Activated naive CD8-positive, alpha-beta T cell treated with anti-CD3 and anti-CD28 coated beads, Interleukin-2, amount 10 ng/mL, durations not matched to agents 7 days and 5 days (primary cell): Measurements from ENCODE around the gene POLH. TPM values are rescaled to one million over a fixed set of nuclear protein-coding genes. Genes with fewer than 3 reads are reported as not detected.
"Not testable (repeated sequence)": the region's sequence is repeated elsewhere in the genome, so short reads cannot be mapped to it uniquely, and the experiment has no call there.

Source experiments
- ATAC-seq: fragments of 150-1000 bp; cut with Tn5 transposase; one replicate; pipeline ENCODE4 v1.10.0; 2021; ENCODE audit warnings: low read depth, moderate library complexity
- POLR2A ChIA-PET: fragments of 350-600 bp; sonication (Branson Sonifier 250); formaldehyde crosslinking; loops from one replicate; lab custom pipeline; 2021; ENCODE audit warnings: antibody characterized with exemption; lab: Charles Lee
- DNase-seq: peaks from one replicate; pipeline ENCODE4 v3.0.0; 2021
- H3K27ac Mint-ChIP-seq: one replicate; pipeline ENCODE4 v1.8.0; 2022; ENCODE audit warnings: mild to moderate bottlenecking, mixed read lengths
- H3K27me3 Mint-ChIP-seq: one replicate; pipeline ENCODE4 v1.8.0; 2022; ENCODE audit warnings: mild to moderate bottlenecking, moderate library complexity, mixed read lengths
- H3K36me3 Mint-ChIP-seq: one replicate; pipeline ENCODE4 v1.8.0; 2021; ENCODE audit warnings: mild to moderate bottlenecking, mixed read lengths
- H3K4me1 Mint-ChIP-seq: one replicate; pipeline ENCODE4 v1.8.0; 2021; ENCODE audit warnings: mixed read lengths
- H3K4me3 Mint-ChIP-seq: one replicate; pipeline ENCODE4 v1.8.0; 2022; ENCODE audit warnings: mild to moderate bottlenecking, moderate library complexity, mixed read lengths
- H3K9me3 Mint-ChIP-seq: one replicate; pipeline ENCODE4 v1.8.0; 2021; ENCODE audit warnings: mixed read lengths
- total RNA-seq, 2 experiments: library from RNA; stranded (reverse); gene quantifications; one replicate each; pipeline ENCODE4 v1.2.3, GENCODE V29; 2021

The POLH gene
- total RNA-seq, 2 experiments from 2014 or later, result 57.3 to 62.0 TPM

DNA sequence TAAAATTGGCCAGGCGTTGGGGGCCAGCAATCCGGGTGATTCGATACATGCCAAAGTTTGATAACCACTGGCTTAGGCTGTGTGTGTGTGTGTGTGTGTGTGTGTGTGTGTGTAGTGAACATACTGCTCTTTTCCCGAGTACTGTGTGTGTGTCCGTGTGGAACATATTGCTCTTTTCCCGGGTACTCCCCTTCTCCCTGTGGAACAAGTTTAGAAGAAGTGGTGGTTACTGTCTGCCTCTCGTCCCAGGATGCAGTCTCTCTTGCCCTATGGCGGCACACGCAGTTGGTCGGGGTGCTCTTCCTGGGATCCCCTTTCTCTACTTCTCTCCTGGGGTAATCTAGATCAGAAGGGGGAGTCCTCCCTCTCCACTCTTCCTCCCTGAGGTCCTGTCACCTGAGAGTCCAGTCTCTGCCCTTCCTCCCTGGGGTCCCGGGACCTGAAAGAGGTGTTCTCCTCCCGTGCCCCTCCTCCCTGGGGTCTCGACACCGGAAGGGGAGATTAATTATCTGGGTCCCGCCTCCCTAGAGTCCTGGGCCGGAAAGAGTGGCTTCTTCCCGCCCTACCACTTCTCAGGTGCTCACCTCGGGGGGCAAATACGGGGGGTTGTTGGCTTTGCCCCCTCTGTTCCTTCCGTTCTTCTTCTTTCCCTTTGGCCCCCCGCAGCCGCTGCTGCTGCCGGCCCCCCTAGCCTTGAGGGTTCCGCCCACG is 52.6 kb downstream of the POLH start:
- no peaks in the 10 kb centered on the region for H3K27me3 Mint-ChIP-seq
- H3K4me3 Mint-ChIP-seq, result peak overlapping the region; percentile 100
- peak overlapping the region; percentile 95 for H3K27ac Mint-ChIP-seq
- ATAC-seq, result peak; percentile 39
- H3K36me3 Mint-ChIP-seq, result peaks cover 25% of the 10 kb centered on the region
- H3K9me3 Mint-ChIP-seq, result no peaks in the 10 kb centered on the region
- POLR2A ChIA-PET, result interaction anchor here (0.6 to 2.3 kb wide), 14 partner anchors 8 to 699 kb away, joined by 3 to 32 read pairs (median 8); partner anchors contain the start of genes CNPY3, HSP90AB1, MAD2L1BP and POLH
- DNase-seq, result peak; percentile 69
- H3K4me1 Mint-ChIP-seq, result peaks cover 33% of the 10 kb centered on the region

DNA sequence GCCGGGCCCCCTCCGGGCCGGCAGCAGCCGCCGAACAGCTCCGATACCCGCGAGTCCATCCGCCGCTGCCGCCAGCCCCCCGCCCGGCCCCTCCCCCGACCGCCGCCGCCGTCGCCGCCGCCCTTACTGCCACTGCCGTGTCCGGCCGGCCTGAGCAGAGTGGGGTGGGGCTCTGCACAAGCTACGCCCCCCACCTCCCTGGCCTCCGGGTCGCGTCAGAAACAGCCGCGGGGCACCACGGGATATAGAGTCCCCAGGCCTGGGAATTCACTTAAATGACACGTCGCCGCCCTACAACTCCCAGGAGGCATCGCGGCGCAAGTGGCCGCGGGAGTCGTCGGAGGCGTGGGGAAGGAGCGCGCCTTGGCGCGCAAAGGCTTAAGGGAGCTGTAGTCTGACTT is 53.1 kb downstream of the POLH start, which contains the start of gene GTPBP2:
Gene GTPBP2, minus strand, starts transcription at position 161 of the 401 bp plus-strand sequence. Its CDS starts 102 bp downstream, at position 59.
- Mint-ChIP-seq H3K36me3 (peaks cover 26% of the 10 kb centered on the region), H3K27ac (peak within 1 kb of the TSS; percentile 95), H3K4me3 (peak within 1 kb of the TSS; percentile 100), H3K9me3 (no peaks in the 10 kb centered on the region), H3K27me3 (no peaks in the 10 kb centered on the region), H3K4me1 (peaks cover 34% of the 10 kb centered on the region)
- DNase-seq (peak; percentile 93), ATAC-seq (peak; percentile 83)
- POLR2A ChIA-PET, result interaction anchor here (0.6 to 2.3 kb wide), 33 partner anchors 9 to 847 kb away, joined by 3 to 32 read pairs (median 4); partner anchors contain the start of genes BICRAL, CNPY3, HSP90AB1 and POLH

DNA sequence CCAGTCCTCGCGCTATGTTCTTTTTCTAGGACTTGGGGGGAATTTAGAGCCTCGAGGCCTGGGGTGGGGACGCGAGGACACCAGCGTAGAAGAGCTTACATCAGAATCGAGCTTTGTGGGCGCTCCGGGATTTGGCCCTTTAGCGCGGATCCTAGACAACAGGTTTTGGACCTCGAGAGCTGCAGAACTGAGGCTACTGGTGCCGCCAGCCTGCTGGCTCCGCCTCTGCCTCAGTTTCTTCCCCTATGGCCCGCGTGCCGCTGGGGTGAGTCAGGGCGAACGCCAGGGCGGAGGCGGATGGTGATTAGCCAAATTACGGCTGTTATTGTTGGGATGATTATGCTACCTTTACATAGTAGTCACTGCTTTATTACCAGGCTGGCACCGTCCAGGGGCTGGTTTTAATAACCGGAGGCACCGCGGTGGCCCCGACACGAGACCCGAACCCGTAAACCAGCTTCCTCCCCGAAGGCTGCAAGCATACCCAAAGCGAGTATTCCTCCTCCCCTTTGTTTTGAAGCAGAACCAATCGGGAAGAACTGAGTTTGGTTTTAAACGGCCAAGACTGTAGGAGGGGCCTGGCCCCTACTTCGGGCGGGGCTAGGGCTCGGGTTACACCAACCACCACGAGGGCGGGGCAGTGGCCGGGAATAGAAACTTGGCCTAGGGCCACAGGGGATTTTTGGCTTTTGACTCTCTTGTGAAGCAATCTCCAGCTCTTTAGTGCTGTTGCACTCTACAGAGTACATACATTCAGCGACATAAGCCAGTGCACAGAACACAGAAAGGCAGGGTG is 53.7 kb downstream of the POLH start:
- POLR2A ChIA-PET, result interaction anchor here (0.6 to 2.3 kb wide), 38 partner anchors 9 to 1580 kb away, joined by 3 to 32 read pairs (median 4); partner anchors contain the start of genes BICRAL, CNPY3, HSP90AB1 and KLC4
- peak; percentile 73 for ATAC-seq

DNA sequence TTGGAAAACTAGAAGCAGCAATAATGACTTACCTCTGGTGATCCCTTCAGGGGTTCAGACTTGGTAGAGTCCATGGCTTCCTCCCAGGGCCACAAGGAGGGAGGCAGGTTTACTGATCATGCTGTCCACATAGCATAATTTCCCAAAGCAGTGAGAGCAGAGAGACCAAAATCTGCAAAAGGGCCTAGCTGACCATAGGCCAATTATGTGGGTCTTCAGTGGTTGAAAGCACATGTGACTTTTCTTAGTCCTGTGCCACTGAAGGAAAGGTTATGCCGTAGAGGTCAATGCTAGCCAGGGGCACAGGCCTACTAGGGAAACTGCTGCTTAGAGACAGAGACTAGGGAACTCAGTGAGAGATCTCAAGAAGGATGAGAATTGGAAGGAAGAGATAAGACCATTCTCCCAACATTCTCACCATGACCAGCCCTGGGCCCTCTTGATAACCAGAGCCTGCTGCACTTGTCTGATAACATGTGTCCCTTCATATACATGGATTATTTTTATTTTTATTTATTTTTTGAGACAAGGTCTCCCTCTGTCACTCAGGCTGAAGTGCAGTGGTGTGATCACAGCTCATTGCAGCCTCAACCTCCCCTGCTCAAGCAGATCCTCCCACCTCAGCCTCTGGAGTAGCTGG is 55.1 kb downstream of the POLH start:
- POLR2A ChIA-PET, result interaction anchor here (2.2 to 2.3 kb wide), 2 partner anchors 36 to 56 kb away, joined by 9 to 24 read pairs; partner anchors contain the start of genes POLH and XPO5
- H3K27me3 Mint-ChIP-seq, result no peaks in the 10 kb centered on the region
- H3K36me3 Mint-ChIP-seq, result peaks cover 27% of the 10 kb centered on the region
- H3K9me3 Mint-ChIP-seq, result no peaks in the 10 kb centered on the region
- DNase-seq (no peak), ATAC-seq (no peak)
- H3K4me1 Mint-ChIP-seq, result peaks cover 39% of the 10 kb centered on the region
- H3K27ac Mint-ChIP-seq, result peak overlapping the region; percentile 95
- peak overlapping the region; percentile 62 for H3K4me3 Mint-ChIP-seq

More for the DNA sequence above, 53.7 kb downstream of the POLH start:
- H3K27me3 Mint-ChIP-seq, result no peaks in the 10 kb centered on the region
- H3K27ac Mint-ChIP-seq, result peak overlapping the region; percentile 95
- DNase-seq, result peak; percentile 89
- no peaks in the 10 kb centered on the region for H3K9me3 Mint-ChIP-seq
- H3K4me1 Mint-ChIP-seq, result peaks cover 34% of the 10 kb centered on the region
- peak overlapping the region; percentile 100 for H3K4me3 Mint-ChIP-seq
- peaks cover 24% of the 10 kb centered on the region for H3K36me3 Mint-ChIP-seq

DNA sequence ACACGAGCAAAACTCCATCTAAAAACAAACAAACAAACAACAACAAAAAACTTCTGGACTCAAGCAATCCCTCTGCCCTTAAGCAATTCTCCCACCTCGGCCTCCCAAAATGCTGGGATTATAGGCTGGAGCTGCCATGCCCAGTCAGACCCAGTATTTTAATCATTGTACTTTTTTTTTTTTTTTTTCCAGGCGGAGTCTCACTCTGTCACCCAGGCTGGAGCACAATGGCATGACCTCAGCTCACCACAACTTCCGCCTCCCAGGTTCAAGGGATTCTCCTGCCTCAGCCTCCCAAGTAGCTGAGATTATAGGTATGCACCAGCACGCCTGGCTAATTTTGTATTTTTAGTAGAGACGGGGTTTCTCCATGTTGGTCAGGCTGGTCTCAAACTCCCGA is 57.0 kb downstream of the POLH start:
- H3K27me3 Mint-ChIP-seq, H3K9me3 Mint-ChIP-seq, DNase-seq, H3K4me3 Mint-ChIP-seq, H3K27ac Mint-ChIP-seq, ATAC-seq: not testable (repeated sequence)
- Mint-ChIP-seq H3K36me3 (peaks cover 16% of the 10 kb centered on the region), H3K4me1 (peaks cover 35% of the 10 kb centered on the region)
- POLR2A ChIA-PET, result interaction anchor here (0.7 kb wide), 1 partner anchor 164 kb away, joined by 4 read pairs; no protein-coding TSS in a partner anchor

DNA sequence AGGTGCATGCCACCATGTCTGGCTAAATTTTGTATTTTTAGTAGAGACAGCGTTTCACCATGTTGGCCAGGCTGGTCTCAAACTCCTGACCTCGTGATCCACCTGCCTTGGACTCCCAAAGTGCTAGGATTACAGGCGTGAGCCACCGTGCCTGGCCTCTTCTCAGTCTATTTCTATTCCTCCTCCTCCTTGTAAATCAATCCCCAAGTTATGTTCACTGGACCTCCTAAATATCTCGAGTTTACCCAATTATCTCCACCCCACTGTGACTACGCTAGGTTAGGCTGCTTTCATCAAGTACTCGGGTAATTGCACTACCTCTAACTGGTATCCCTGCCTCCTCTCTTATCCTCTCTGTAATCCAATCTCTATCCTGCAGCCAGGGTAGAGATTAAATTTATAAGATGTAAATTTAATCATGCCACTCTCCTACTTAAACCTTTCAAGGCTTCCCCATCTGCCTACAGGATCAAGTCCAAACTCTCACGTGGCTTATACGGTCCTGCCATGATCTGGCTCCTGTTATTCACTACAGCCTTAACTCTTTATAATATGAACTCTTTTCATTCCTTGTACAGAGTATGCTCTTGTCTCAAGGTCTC is 58.8 kb downstream of the POLH start:
- H3K4me3 Mint-ChIP-seq, result peak overlapping the region; percentile 98
- H3K4me1 Mint-ChIP-seq, result peaks cover 41% of the 10 kb centered on the region
- POLR2A ChIA-PET, result interaction anchor here (0.6 to 2.4 kb wide), 8 partner anchors 10 to 366 kb away, joined by 3 to 14 read pairs (median 5); partner anchors contain the start of genes POLH, RSPH9, VEGFA and XPO5
- H3K36me3 Mint-ChIP-seq, result peaks cover 22% of the 10 kb centered on the region
- no peaks in the 10 kb centered on the region for H3K27me3 Mint-ChIP-seq
- no peaks in the 10 kb centered on the region for H3K9me3 Mint-ChIP-seq
- no peak for ATAC-seq
- no peak for DNase-seq
- H3K27ac Mint-ChIP-seq, result peak overlapping the region; percentile 96

DNA sequence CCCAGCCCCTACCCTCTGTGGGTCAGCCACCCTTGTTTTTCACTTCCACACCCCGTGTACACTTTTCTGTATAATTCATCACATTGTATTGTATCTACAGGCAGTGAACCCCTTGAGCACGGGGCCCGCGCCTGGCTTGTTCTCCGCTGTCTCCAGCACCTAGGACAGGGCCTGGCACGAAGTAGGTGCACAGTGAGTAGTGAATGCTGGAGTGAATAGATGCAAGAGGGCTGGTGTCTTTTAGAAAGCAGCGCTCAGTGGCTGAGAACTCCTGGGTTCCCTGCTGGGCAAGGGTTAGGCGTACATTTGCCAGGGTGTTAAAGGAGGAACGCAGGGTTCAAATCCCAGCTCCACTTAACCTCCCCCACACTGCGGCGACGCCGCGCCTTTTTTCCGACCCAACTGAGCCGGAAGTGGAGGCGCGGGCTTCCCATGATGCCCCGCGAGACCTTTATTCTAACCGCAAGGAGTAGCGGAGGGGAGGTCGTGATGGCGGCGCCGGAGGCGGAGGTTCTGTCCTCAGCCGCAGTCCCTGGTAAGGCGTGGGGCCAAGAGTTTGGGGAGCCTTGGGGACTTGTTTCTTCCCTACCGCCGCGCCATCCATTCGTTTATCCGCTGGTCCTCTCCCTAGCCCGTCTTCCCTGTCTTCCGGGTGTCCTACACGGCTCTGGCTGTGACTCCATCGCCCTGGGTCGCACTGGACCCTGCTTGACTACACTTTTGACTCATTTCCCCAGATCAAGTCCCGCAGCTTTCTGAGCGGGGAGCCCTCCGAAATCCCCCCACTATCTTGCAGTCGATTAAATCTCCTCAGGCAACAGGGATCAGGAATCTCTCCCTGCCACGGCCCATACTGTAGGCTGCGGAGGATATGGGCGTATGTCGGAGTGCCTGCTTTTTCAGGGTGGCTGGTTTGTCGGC is 59.7 kb downstream of the POLH start, which contains the start of gene MAD2L1BP:
Gene MAD2L1BP, plus strand, starts transcription at position 454 of the 921 bp plus-strand sequence. Its CDS starts 36 bp downstream, at position 490.
- peak; percentile 93 for DNase-seq
- Mint-ChIP-seq H3K4me1 (peaks cover 43% of the 10 kb centered on the region), H3K4me3 (peak within 1 kb of the TSS; percentile 98), H3K27ac (peak within 1 kb of the TSS; percentile 96), H3K9me3 (no peaks in the 10 kb centered on the region), H3K36me3 (peaks cover 28% of the 10 kb centered on the region), H3K27me3 (no peaks in the 10 kb centered on the region)
- peak; percentile 82 for ATAC-seq
- POLR2A ChIA-PET, result interaction anchor here (0.6 to 2.4 kb wide), 13 partner anchors 8 to 135 kb away, joined by 3 to 14 read pairs (median 5); partner anchors contain the start of genes MRPS18A, POLH, RSPH9 and VEGFA

DNA sequence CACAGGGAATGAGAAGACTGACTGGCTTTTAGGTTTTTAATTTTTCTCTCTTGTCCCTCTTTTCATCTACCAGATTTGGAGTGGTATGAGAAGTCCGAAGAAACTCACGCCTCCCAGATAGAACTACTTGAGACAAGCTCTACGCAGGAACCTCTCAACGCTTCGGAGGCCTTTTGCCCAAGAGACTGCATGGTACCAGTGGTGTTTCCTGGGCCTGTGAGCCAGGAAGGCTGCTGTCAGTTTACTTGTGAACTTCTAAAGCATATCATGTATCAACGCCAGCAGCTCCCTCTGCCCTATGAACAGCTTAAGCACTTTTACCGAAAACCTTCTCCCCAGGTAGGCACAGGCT is 60.3 kb downstream of the POLH start:
- Mint-ChIP-seq H3K27ac (peak overlapping the region; percentile 96), H3K27me3 (no peaks in the 10 kb centered on the region), H3K4me3 (peak overlapping the region; percentile 98), H3K36me3 (peaks cover 30% of the 10 kb centered on the region), H3K4me1 (peaks cover 40% of the 10 kb centered on the region), H3K9me3 (no peaks in the 10 kb centered on the region)
- DNase-seq (peak; percentile 39), ATAC-seq (peak; percentile 15)
- POLR2A ChIA-PET, result interaction anchor here (0.8 to 2.4 kb wide), 10 partner anchors 9 to 134 kb away, joined by 3 to 14 read pairs (median 5); partner anchors contain the start of genes MRPS18A, POLH, RSPH9 and VEGFA

DNA sequence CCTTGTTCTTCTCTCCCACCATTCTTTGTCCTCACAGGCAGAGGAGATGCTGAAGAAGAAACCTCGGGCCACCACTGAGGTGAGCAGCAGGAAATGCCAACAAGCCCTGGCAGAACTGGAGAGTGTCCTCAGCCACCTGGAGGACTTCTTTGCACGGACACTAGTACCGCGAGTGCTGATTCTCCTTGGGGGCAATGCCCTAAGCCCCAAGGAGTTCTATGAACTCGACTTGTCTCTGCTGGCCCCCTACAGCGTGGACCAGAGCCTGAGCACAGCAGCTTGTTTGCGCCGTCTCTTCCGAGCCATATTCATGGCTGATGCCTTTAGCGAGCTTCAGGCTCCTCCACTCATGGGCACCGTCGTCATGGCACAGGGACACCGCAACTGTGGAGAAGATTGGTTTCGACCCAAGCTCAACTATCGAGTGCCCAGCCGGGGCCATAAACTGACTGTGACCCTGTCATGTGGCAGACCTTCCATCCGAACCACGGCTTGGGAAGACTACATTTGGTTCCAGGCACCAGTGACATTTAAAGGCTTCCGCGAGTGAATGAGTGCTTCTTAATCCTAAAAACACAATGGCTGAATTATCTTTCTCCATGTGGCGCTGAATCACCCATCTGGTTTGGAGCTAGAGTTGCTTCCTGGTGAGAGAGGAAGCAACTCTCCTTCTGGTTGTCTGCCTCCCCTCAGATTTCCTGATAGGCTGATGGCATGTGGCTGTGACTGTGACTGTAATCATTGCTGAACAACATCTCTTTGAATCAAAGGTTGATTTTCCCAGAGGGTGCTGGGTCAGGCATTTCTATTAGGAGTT is 64.2 kb downstream of the POLH start:
- H3K36me3 Mint-ChIP-seq, result peaks cover 29% of the 10 kb centered on the region
- DNase-seq (no peak), ATAC-seq (no peak)
- H3K27me3 Mint-ChIP-seq, result no peaks in the 10 kb centered on the region
- POLR2A ChIA-PET, result interaction anchor here (0.7 to 2.6 kb wide), 2 partner anchors 10 to 53 kb away, joined by 5 to 13 read pairs; partner anchors contain the start of gene GTPBP2
- no peak overlapping the region for H3K27ac Mint-ChIP-seq
- H3K9me3 Mint-ChIP-seq, result no peaks in the 10 kb centered on the region
- H3K4me3 Mint-ChIP-seq, result no peak overlapping the region
- peaks cover 40% of the 10 kb centered on the region for H3K4me1 Mint-ChIP-seq

DNA sequence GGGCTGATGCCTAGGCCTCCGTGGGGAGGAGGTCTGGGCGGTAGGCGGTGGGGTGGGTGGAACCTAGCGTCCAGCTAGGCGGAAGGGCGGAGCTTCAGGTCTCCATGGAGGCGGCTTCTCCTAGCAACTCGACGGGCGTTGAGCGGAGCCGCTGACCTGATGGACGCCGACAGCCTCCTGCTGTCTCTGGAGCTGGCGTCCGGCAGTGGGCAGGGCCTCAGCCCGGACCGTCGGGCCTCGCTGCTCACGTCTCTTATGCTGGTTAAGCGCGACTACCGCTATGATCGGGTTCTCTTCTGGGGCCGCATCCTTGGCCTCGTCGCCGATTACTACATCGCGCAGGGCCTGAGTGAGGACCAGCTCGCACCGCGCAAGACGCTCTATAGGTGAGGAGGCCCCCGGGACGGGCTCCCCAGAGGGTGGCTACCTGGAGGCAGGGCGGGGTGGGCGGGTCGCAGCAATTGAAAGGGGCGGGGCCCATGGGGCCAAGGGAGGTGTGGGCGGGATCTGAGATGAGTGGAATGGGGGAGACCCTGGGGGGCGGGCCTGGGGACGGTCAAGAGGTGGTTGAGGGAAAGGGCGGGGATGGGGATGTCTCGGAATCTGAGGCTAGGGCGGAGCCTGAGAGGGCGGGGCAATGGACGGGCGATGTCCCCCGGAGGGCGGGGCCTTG is 69.1 kb downstream of the POLH start, which contains the start of gene RSPH9:
Gene RSPH9, plus strand, starts transcription at position 97 of the 673 bp plus-strand sequence. Its CDS starts 63 bp downstream, at position 160.
- peak; percentile 84 for ATAC-seq
- Mint-ChIP-seq H3K4me1 (peaks cover 17% of the 10 kb centered on the region), H3K9me3 (no peaks in the 10 kb centered on the region), H3K4me3 (peak within 1 kb of the TSS; percentile 86), H3K27me3 (peaks cover 2% of the 10 kb centered on the region), H3K27ac (peak within 1 kb of the TSS; percentile 74), H3K36me3 (peaks cover 22% of the 10 kb centered on the region)
- POLR2A ChIA-PET, result interaction anchor here (0.5 to 1.7 kb wide), 5 partner anchors 9 to 651 kb away, joined by 3 to 14 read pairs (median 5); partner anchors contain the start of genes GTPBP2 and MAD2L1BP
- peak; percentile 72 for DNase-seq
